Smooth muscle cell (in vitro differentiated cells): ENCODE measurements around the gene PARD6G. TPM values are rescaled to one million over a fixed set of nuclear protein-coding genes. Genes with fewer than 3 reads are reported as not detected.

Source experiments
- DNase-seq: peaks from one replicate; lab custom pipeline; 2025; ENCODE audit not compliant: unreplicated experiment; lab: John Stamatoyannopoulos, UW
- H2AFZ ChIP-seq: fragments of 200-600 bp; sonication (generic); 2 replicates; pipeline ENCODE4 v1.6.0; 2016; ENCODE audit warnings: antibody characterized with exemption, low read depth, mild to moderate bottlenecking
- H3F3A ChIP-seq: fragments of 200-600 bp; sonication (generic); 2 replicates; pipeline ENCODE4 v1.6.0; 2017; ENCODE audit warnings: antibody characterized with exemption, low read depth
- H3K27ac ChIP-seq: fragments of 200-600 bp; sonication (generic); 2 replicates; pipeline ENCODE4 v1.5.1; 2016; ENCODE audit warnings: low read depth, mild to moderate bottlenecking
- H3K27me3 ChIP-seq: fragments of 200-600 bp; sonication (generic); 2 replicates; pipeline ENCODE4 v1.6.1; 2016; ENCODE audit warnings: low read depth, mild to moderate bottlenecking
- H3K36me3 ChIP-seq: fragments of 200-600 bp; sonication (generic); 2 replicates; pipeline ENCODE4 v1.5.1; 2016; ENCODE audit warnings: low read depth
- H3K4me1 ChIP-seq: fragments of 200-600 bp; sonication (generic); 2 replicates; pipeline ENCODE4 v1.5.1; 2016; ENCODE audit warnings: low read depth
- H3K4me2 ChIP-seq: fragments of 200-600 bp; sonication (generic); 2 replicates; pipeline ENCODE4 v1.6.0; 2016; ENCODE audit warnings: mild to moderate bottlenecking
- H3K4me3 ChIP-seq: fragments of 200-600 bp; sonication (generic); 2 replicates; pipeline ENCODE4 v1.5.1; 2016; ENCODE audit warnings: mild to moderate bottlenecking
- H3K79me2 ChIP-seq: fragments of 200-600 bp; sonication (generic); 2 replicates; pipeline ENCODE4 v1.6.0; 2016; ENCODE audit warnings: low read depth, mild to moderate bottlenecking
- H3K9ac ChIP-seq: fragments of 200-600 bp; sonication (generic); 2 replicates; pipeline ENCODE4 v1.6.0; 2016; ENCODE audit warnings: low read depth
- H3K9me3 ChIP-seq: fragments of 200-600 bp; sonication (generic); replicated peaks from 2 replicates; pipeline ENCODE4 v1.5.1; 2016; ENCODE audit warnings: low read depth
- H4K20me1 ChIP-seq: fragments of 200-600 bp; sonication (generic); 2 replicates; pipeline ENCODE4 v1.6.0; 2016; ENCODE audit warnings: low read depth
- WGBS: methylation state at CpG from one replicate; pipeline ENCODE4 v1.1.7; 2016; ENCODE audit warnings: low lambda C conversion rate; 5-methylcytosine and 5-hydroxymethylcytosine counted together
- polyA plus RNA-seq: library from polyadenylated mRNA; unstranded; fragments of >200 nt; fragmentation: Nextera tagmentation; extraction: Ambion mirVana; gene quantifications from 2 replicates; pipeline ENCODE4 v1.2.1, GENCODE V29; 2016
- total RNA-seq: library from RNA; depleted of rRNA; stranded (reverse); fragments of >200 nt; gene quantifications from 2 replicates; pipeline ENCODE4 v1.2.3, GENCODE V29; 2014
- TF ChIP-seq, protein P1 (sequence below): fragments of 200-600 bp; sonication (generic); IDR thresholded peaks from 2 replicates; pipeline ENCODE4 v1.5.1; 2017; ENCODE audit warnings: borderline replicate concordance, mild to moderate bottlenecking, antibody characterized with exemption; ENCODE audit not compliant: insufficient read depth, poor library complexity, severe bottlenecking

PARD6G gene
- total and polyA plus RNA-seq, 2 experiments from 2014 or later = 19.8 to 19.9 TPM

DNA sequence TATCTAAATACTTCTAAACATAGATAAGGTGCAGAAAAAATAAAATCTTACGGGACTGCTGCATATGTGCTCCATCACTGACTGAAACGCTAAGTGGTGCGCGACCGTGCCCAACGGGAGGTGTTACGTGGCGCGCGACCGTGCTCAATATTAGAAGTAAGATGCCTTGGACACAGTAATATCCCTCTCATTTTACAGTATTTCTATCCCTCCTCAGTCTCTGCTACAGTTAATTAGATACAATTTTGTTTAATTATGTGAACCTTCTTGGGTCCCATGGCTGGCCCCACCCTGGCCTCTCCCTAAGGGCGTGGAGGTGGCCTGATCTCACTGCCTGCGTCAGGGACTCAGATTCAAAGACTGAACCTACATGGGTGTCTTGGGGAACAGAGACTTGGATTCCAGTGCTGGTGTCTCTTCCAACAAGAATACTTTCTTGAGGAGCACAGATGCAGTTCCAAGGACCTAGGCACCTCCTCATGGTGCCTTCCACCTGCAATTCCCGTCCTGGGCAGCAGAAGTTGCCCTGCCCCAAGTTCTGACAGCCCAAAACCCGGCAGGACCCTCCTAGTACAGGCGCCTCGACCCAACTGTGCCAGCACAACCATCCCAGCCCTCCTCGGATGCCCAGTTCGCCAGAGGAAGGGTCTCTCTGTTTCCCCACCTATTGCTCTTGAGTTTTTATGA lies 59.2 kb downstream of the PARD6G start:
- no peak overlapping the region for H3K4me3 ChIP-seq
- H3K9me3 ChIP-seq = no peaks in the 10 kb centered on the region
- H3K27ac ChIP-seq = no peak overlapping the region
- WGBS = 95% methylated on average over 19 of the region's 19 CpGs
- no peaks in the 10 kb centered on the region for H3F3A ChIP-seq
- no peak overlapping the region for H3K4me2 ChIP-seq
- no peak for DNase-seq
- no peaks in the 10 kb centered on the region for H3K36me3 ChIP-seq
- TF ChIP-seq, protein P1, sequence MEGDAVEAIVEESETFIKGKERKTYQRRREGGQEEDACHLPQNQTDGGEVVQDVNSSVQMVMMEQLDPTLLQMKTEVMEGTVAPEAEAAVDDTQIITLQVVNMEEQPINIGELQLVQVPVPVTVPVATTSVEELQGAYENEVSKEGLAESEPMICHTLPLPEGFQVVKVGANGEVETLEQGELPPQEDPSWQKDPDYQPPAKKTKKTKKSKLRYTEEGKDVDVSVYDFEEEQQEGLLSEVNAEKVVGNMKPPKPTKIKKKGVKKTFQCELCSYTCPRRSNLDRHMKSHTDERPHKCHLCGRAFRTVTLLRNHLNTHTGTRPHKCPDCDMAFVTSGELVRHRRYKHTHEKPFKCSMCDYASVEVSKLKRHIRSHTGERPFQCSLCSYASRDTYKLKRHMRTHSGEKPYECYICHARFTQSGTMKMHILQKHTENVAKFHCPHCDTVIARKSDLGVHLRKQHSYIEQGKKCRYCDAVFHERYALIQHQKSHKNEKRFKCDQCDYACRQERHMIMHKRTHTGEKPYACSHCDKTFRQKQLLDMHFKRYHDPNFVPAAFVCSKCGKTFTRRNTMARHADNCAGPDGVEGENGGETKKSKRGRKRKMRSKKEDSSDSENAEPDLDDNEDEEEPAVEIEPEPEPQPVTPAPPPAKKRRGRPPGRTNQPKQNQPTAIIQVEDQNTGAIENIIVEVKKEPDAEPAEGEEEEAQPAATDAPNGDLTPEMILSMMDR = no peak
- no peaks in the 10 kb centered on the region for H3K4me1 ChIP-seq
- H2AFZ ChIP-seq = no peak overlapping the region
- H3K27me3 ChIP-seq = no peaks in the 10 kb centered on the region
- peaks cover 79% of the 10 kb centered on the region for H4K20me1 ChIP-seq
- H3K79me2 ChIP-seq = no peaks in the 10 kb centered on the region
- H3K9ac ChIP-seq = no peak overlapping the region

DNA sequence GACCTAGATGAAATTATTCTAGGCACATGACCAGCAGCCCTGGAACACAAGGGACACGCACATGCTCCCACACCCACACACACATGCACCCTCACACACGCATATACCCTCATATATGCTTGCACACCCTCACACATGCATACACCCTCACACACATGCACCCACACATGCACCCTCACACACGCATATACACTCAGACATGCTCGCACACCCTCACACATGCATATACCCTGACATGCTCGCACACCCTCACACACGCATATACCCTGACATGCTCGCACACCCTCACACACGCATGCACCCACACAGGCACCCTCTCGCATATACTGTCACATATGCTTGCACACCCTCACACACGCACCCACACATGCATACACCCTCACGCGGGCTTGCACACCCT lies 61.8 kb downstream of the PARD6G start:
- Histone ChIP-seq H3K4me1 (no peaks in the 10 kb centered on the region), H3K9ac (no peak overlapping the region), H3K9me3 (no peaks in the 10 kb centered on the region), H3K27me3 (no peaks in the 10 kb centered on the region), H3K4me3 (no peak overlapping the region), H3K27ac (no peak overlapping the region), H4K20me1 (peaks cover 79% of the 10 kb centered on the region), H3F3A (no peaks in the 10 kb centered on the region), H3K36me3 (no peaks in the 10 kb centered on the region), H2AFZ (no peak overlapping the region), H3K4me2 (no peak overlapping the region), H3K79me2 (no peaks in the 10 kb centered on the region)
- TF ChIP-seq, protein P1 = no peak
- no peak for DNase-seq
- WGBS = 99% methylated on average over 12 of the region's 12 CpGs

DNA sequence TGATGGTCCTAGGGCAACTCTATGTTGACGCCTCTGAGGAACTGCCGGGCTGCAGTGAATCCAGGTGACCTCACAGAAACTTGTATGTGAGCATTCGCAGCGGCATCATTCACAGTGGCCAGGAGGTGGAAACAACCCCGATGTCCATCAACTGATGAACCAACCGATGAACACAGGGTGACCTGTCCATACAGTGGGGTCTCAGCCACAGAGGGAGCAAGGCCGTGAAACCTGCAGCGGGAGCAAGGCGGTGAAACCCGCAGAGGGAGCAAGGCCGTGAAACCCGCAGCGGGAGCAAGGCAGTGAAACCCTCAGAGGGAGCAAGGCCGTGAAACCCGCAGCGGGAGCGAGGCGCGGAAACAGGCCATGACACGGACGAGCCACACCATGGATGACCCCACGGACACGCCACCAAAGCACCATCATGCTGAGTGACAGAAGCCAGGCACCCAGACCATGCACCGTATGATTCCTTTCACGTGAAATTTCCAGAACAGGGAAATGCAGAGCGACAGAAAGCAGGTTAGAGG lies 63.0 kb downstream of the PARD6G start:
- Histone ChIP-seq H3K27me3 (no peaks in the 10 kb centered on the region), H3K9ac (no peak overlapping the region), H3K27ac (no peak overlapping the region), H3F3A (no peaks in the 10 kb centered on the region), H3K4me1 (no peaks in the 10 kb centered on the region), H4K20me1 (peaks cover 78% of the 10 kb centered on the region), H3K79me2 (no peaks in the 10 kb centered on the region), H3K36me3 (no peaks in the 10 kb centered on the region), H2AFZ (no peak overlapping the region), H3K9me3 (no peaks in the 10 kb centered on the region), H3K4me3 (no peak overlapping the region), H3K4me2 (no peak overlapping the region)
- 95% methylated on average over 26 of the region's 26 CpGs for WGBS
- TF ChIP-seq, protein P1 = no peak
- no peak for DNase-seq
